HG03103 (cell line): ENCODE data around the gene FANCF.

Source experiments
- ATAC-seq: cut with Tn5 transposase; IDR thresholded peaks from one replicate; pipeline ENCODE4 v1.9.1; 2021; ENCODE audit warnings: low read depth; ENCODE audit not compliant: unreplicated experiment

FANCF gene

DNA sequence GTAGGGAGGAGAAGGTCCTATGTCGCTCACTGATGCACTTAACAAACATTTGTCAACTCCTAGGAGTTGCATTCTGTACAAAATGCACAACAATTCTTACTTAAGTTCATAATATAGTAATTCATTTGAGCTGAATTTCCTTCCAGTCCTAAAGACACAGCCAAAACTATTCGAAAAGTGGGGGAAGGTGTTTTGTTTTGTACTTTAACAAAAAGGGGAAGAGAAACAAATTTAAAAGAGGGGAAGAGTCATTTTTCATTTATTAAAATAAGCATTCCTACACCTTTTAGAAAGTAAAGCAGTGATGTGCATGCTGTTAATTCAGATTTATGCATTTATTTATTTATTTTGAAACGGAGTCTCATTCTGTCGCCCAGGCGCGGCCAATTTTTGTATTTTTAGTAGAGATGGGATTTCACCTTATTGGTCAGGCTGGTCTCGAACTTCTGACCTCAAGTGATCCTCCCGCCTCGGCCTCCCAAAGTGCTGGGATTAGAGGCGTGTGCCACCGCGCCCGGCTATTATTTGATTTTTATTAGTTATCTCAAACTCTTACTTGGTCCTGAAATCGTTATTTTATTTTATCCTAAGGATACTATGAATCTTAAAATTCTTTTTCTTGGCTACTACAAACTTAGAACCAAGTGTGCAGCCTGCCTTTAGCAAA lies 1.1 kb upstream of the FANCF start:
- no peak for ATAC-seq

DNA sequence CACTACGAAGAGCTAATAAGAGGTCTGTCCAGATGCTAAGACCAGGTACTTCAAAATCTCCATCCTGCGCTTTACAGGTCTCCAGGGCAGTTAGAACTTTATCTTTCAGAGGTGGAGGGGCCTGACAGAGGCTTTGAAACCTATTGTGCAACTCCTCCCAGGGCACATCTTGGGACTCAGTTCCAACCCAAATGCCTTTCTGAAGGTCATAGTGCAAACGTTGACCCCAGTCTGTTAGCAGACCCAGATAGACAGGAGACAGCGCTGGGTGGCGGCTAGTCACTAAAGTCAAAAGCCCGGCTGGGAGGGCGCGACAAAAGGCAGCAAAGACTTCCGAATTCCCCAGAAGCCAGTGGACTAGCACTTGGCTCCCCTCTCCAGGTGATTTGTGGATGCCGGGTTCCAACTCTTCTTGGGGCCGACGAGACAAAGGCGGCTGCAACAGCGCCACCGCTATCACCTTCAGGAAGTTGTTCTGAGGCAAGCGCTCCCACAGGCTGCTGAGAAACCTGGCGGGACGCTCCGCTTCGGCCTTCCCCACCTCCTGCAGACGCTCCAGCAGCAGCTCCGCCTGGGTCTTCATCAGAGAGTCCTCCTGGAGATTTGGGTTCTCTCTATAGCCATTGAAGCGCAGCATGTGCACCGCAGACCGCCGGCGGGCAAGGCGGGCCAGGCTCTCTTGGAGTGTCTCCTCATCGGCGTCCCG lies 728 bp downstream of the FANCF start:
- peak; percentile 46 for ATAC-seq

DNA sequence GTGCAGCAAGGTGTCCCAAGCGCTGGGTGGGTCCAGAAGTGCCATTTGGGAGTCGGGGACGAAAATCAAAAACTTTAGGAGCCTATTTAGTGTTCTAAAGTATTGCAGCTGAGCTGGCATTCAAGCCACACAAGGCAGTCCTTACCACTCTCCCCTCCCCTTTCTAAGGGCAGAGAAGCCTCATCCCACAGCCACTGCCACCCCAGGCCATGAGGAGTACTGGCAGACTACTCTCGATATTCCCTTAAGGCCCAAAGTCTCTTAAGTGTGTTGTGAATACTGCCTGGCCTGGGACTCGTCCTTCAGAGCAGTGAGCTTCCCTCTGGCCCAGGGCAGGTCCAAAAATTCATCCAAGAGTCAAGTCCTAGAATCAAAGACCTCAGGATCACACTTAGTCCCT lies 7.8 kb downstream of the FANCF start:
- no peak for ATAC-seq

DNA sequence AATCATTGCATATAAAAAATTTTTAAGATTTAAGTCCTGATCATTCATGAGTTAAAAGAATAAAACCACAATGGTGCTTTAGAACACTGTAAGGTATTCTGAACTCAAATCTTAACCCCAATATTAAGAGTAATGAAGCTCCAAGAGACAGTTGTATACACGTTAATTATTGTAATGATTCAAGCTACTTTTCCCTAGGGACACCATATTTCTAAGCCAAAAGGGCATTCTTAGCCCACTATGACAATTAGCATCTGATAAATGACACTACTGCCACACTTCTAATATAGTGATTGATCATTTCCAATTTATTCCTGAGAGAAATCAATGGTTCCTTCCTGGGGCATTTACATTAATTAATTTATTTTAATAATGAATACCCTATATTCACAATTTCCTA lies 21.7 kb downstream of the FANCF start:
- ATAC-seq: no peak

DNA sequence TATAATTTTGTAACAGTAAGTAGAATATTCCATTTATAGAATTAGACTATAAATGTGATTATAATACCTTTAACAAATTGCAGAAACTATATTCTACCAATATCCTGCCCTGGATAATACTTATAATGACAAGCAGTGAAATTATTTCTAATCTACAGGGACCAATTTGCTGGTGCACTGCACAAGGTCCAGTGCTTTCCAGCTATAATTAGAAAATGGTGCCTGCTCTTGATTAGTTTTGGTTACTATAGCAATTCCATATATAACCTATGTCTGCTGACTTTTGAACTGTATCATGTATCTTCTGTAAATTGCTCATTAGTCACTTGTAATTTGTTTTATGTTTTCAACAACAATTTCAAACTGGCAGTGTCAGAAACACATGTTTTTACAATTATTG lies 23.1 kb downstream of the FANCF start:
- no peak for ATAC-seq

DNA sequence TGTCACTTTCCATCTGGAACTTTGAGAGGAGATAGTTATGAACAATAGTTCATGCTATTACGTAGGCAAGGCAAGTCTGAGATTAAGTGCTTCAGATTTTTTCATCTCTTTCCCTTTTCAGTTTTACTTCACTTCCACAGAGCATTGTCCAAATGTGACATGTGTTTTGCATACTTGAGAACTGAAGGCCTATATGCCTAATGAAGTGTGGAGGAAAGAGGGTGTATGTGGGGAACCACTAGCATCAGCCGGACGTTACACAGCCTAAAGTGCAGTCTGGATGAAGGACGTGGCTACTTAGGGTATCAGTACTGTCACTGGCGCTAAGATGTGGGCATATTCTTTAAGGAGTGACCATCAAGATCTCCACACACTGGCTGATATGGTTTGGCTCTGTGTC lies 26.2 kb downstream of the FANCF start:
- no peak for ATAC-seq

DNA sequence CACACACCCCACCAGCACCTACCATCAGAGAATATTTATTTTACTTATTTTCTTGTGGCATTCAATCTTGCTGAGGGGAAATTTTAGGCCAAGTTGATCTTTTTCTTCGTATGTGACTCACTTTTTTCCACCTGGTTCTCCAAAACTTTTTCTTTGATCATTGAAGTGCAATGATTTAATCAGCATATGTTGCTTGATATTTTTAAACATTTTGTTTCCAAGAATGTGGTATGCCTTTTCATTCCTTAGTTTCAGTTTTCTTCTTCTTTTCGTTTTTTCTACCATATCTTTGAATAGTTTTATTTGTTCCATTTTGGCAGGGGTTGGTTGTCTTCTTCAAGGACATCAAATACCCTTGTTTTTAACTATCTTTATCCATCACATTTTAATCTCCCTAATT lies 28.6 kb downstream of the FANCF start:
- no peak for ATAC-seq

DNA sequence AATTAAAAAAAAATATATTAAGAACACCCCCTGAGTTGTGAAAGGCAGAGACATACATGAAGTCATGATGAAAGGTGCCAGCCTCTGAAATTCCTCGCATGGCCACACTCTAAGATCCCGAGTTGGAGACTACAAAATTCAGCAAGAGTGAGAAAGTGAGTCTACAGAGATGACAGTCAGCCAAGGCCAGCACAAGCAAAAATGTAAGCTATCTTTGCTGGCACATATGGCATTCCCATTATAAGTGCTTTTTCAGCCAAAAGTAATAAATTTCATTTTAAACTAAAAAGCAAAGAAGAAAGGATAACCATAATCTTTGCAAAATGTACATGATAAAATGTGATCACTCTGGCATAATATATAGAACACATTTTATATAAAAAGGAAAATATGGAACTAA lies 40.6 kb downstream of the FANCF start:
- no peak for ATAC-seq

DNA sequence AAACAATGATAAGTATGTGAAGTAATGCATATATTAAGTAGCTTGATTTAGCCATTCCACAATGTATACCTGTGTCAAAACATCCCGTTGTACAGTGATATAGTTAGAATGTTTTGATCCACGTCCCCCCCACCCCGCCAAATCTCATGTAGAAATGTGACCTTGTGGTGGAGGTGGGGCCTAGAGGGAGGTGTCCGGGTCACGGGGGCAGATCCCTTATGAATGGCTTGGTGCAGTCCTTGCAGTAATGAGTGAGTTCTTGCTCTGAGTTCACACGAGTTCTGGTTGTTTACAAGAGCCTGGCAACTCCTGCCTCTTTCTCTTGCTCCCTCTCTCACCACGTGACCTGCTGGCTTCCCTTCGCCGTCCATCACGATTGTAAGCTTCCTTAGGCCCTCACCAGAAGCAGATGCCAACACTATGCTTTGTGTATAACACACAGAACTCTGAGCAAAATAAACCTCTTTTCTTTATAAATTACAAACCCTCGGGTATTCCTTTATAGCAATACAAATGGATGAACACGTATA lies 41.6 kb downstream of the FANCF start:
- no peak for ATAC-seq

DNA sequence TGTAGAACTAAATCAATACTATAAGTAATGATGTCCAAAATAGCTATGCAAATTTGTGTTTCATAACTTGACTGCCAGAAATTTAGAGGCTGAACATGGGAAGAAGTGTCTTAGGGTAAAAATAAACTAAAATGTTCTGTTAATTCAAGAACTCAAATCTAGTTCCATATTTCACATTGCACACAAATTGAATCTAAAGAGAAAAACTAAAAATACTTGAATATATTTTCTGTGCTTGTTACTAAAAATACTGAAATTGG lies 43.5 kb downstream of the FANCF start:
- ATAC-seq: no peak

DNA sequence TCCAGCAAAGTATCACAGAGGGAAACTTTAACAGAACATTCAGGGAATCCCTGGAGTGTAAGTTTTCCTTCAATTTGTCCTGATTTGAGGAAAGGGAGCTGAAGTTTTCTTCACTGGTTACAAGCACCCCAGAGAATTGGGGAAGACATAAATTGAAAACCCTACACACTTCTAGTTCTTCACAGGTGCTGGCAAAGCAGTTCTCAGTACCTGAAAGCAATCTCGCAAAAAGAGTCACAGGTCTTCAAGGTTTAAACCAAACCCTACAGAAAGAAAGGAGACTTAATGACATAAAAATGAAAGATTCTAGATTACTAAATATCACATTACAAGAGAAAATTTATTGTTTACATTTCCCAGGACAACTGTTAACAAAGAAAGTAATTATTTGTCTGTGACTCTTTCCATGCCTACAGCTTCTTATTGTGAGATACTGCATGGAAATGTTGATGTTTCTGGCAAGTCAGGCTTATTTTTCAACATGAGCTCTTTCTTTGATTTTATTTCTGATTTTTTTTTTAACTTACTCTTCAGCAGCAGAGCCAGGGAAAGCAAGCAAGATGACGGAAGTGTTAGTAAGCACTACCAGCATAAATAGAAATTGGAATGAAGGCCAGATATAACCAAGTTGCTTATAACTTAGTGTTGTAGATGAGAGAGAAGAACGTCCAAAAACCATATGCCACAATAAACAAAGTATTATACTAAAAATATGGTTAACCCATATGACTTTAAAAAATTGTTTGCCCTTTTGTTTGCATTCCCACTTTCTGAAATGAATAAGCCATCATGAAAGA lies 44.1 kb downstream of the FANCF start:
- ATAC-seq: no peak

DNA sequence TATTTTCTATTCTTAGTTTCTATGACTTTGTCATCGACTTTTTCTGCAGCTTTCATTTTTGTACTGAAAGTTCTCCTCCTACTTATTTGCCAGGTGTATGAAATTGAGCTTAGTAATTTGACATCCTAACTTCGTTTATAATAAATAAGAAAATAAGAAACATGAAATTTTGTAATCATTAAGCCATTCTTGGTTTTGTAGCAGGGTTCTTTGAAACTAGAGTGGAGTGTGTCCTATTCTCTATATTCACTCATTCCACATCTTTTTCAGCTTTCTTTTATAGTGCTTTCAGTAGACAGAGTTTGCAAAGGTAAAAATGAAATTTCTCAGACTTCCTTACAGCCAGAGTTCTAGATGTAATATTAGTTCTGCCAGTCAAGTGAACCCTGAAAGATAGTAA lies 47.8 kb downstream of the FANCF start:
- no peak for ATAC-seq
